Measurements from ENCODE around the gene CDIPT. TPM values are rescaled to one million over a fixed set of nuclear protein-coding genes. Genes with fewer than 3 reads are reported as not detected.

Gene CDIPT
- total RNA-seq = 68.7 and 73.8 TPM in 2 replicates

GRCh38 chr16:29862884-29863668 is at the start of gene CDIPT:
Gene CDIPT (minus strand): TSS chr16:29863226. CDS start chr16:29862857, 369 bp downstream.

DNA sequence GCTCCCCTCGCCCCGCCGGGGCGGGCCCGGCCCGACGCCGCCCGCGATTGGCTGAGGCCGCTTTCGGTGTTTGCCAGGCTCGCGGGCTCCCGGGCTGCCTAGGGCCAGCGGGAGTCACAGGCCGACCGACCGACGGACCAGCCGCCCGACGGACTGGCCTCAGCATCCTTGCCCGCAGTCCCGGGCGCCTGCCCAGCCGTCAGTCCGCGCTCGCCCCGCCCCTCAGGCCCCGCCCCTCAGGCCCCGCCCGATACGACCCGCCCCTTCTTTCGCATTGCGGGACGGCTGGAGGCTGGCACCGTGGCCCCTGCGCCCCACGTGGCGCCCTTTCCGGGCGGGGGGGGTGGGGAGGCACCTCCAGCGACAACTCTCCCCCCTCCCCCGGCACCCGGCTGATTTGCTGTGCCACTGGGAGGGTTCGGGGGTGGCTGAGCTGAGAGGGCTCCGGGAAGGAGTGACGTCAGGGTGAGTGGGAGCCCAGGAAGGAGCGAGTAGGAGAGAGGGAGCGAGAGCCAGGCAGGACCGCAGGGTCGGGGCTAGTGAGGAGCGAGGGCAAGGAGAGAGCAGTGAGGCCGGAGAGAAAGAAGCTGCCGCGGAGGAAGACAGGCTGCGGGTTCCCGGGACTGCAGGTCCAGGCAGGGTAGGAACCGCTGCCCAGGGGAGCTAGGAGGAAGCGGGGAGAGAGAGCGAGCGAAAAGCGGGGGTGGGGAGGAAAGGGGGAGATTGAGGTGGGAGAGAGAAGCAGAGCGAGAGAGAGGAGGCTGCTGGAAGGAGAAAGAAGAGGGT is 37.3 kb upstream of the CDIPT start, which contains the start of gene ASPHD1:
Gene ASPHD1 (plus strand): TSS at position 387 of the 786 bp plus-strand sequence. CDS start 484 bp downstream, outside the sequence.

GRCh38 chr16:29899516-29900101 is 36.6 kb upstream of the CDIPT start, which contains the start of gene SEZ6L2:
Gene SEZ6L2 (minus strand): TSS chr16:29899550. CDS start chr16:29899019, 531 bp downstream.

DNA sequence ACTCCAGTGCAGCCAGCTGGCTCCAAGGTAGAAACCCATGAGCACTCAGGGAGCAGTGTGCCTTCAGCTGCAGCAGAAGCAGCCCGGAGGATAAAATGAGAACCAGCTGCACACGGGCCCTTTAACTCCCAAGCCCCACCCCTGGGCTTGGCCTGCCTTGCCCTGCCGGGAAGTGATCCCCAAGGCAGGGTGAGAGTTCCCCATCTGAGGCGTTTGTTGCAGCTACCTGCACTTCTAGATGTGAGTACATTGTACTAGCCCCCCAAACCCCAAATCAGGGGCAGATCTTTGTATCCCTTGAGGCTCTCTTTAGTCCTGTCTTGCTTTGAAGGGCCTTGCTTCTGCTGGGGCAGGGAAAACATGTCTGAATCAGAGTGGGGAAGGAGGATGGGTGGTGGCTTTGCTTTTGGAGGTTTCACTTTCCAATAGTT is 42.7 kb downstream of the CDIPT start, which contains the start of gene MVP:
Gene MVP (plus strand): TSS at position 192 of the 431 bp plus-strand sequence. CDS start 10,088 bp downstream, outside the sequence.

DNA sequence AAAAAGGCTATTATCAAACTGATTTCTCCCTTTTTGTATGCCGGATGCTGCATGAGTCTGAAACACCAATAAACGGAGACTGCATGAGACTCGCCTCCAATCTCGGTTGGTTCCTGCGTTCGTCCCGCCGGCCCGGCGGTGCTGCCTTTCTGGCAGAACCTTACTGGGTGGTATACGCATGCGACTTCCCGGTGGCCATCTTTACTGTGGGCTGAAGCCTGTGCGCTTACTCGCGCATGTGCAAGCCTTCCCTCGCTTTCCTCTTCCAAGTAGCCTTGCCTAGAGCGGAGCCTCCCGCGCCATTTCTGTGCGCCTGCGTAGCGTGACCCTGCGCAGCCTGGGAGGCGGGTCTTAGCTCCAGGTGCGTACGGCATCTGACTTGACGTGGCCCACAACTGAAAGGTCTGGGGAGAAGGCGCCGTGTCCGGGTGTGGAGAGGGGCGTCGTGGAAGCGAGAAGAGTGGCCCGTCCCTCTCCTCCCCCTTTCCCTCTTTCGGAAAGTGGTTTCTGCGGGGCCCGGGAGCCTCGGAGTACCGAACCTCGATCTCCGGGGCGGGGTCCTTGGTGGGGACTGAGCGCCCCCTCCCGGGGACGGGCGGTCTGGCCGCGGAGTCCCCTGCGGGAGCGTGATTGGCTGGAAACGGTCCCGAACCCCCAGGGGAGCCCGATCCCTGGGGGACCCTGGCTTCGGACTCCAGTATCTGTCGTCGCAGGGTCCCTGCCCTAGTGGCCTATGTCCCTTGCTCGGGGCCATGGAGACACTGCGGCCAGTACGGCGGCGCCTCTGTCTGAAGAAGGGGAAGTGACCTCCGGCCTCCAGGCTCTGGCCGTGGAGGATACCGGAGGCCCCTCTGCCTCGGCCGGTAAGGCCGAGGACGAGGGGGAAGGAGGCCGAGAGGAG is 47.0 kb downstream of the CDIPT start, which contains the start of gene PAGR1:
Gene PAGR1 (plus strand): TSS at position 360 of the 901 bp plus-strand sequence. CDS start 374 bp downstream, at position 734.

GRCh38 chr16:29811896-29812665 is 50.9 kb downstream of the CDIPT start, which contains the start of gene PRRT2:
Gene PRRT2 (plus strand): TSS chr16:29812193. CDS start chr16:29813055, 862 bp downstream.

Other genes starting within 250 kb of the CDIPT start
- gene SPN, start 200.0 kb downstream of the CDIPT start, total RNA-seq = not detected in 2 replicates
- 0.65 TPM in 1 of 2 replicates, not detected in the other for gene QPRT, start 184.0 kb downstream of the CDIPT start, total RNA-seq
- gene C16orf54, start 117.2 kb downstream of the CDIPT start, total RNA-seq = not detected in 2 replicates
- gene ZG16, start 85.0 kb downstream of the CDIPT start, total RNA-seq = not detected in 2 replicates
- 15.1 TPM in 2 replicates for gene KIF22, start 72.5 kb downstream of the CDIPT start, total RNA-seq
- 102 and 129 TPM in 2 replicates for gene MAZ, start 56.7 kb downstream of the CDIPT start, total RNA-seq
- under 0.01 and 0.09 TPM in 2 replicates for gene PRRT2, start 51.0 kb downstream of the CDIPT start, total RNA-seq
- gene PAGR1, start 47.1 kb downstream of the CDIPT start, total RNA-seq = 14.0 and 15.6 TPM in 2 replicates
- 106 and 116 TPM in 2 replicates for gene MVP, start 42.8 kb downstream of the CDIPT start, total RNA-seq
- gene SEZ6L2, start 36.3 kb upstream of the CDIPT start, total RNA-seq = 0.26 and 0.98 TPM in 2 replicates
- 0.17 and 0.33 TPM in 2 replicates for gene ASPHD1, start 37.3 kb upstream of the CDIPT start, total RNA-seq
- gene KCTD13, start 63.0 kb upstream of the CDIPT start, total RNA-seq = 2.6 and 3.2 TPM in 2 replicates
- gene TMEM219, start 98.9 kb upstream of the CDIPT start, total RNA-seq = 54.8 and 69.0 TPM in 2 replicates
- gene TAOK2, start 110.6 kb upstream of the CDIPT start, total RNA-seq = 77.8 and 79.8 TPM in 2 replicates
- 3.6 and 5.5 TPM in 2 replicates for gene HIRIP3, start 132.4 kb upstream of the CDIPT start, total RNA-seq
- 16.6 and 17.7 TPM in 2 replicates for gene INO80E, start 133.0 kb upstream of the CDIPT start, total RNA-seq
- gene DOC2A, start 147.8 kb upstream of the CDIPT start, total RNA-seq = 0.09 and 0.33 TPM in 2 replicates
- not detected in 2 replicates for gene C16orf92, start 160.0 kb upstream of the CDIPT start, total RNA-seq
- not detected in 2 replicates for gene TLCD3B, start 168.0 kb upstream of the CDIPT start, total RNA-seq
- gene ALDOA, start 202.5 kb upstream of the CDIPT start, total RNA-seq = 155 and 225 TPM in 2 replicates
- gene PPP4C, start 212.8 kb upstream of the CDIPT start, total RNA-seq = 190 and 227 TPM in 2 replicates
- 0.11 and 0.26 TPM in 2 replicates for gene TBX6, start 228.7 kb upstream of the CDIPT start, total RNA-seq
- gene YPEL3, start 233.0 kb upstream of the CDIPT start, total RNA-seq = 22.9 and 26.1 TPM in 2 replicates